ENCODE results near the gene HSFX2. TPM values are rescaled to one million over a fixed set of nuclear protein-coding genes. Genes with fewer than 3 reads are reported as not detected.

The HSFX2 gene
- total and polyA plus RNA-seq, 9 of the 15 experiments (the other 6 are each of a cell fraction or from before 2014, with no cell fraction given), result 0.10 to 0.18 (median 0.11) TPM; not detected in 6

DNA sequence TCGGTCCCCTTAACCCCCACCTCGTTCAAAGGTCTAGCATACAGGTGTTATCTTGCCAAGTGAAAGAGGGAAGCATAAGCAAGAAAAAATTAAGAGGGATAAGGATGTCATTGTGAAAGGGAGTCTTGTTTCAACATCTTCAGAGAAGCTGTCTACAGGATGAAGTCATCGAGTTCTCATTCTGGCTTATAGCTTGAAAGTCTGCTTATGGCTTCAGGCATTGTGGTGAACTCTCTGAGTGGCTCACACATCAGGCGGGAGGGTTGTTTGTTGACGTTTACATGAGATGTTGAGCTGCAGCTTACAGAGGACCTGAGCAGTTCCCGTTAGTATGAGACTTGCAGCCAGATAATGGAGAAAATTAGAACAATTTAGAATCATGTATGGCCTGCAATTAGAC, 24.4 kb downstream of the HSFX2 start:
- H2AFZ ChIP-seq (ENCODE audit: low read depth, low read length), result no peak overlapping the region
- H3K9ac ChIP-seq (ENCODE audit: insufficient read depth in 1 of 2, low read depth in 2 of 2, low read length in 2 of 2), result no peak overlapping the region
- DNase-seq (ENCODE audit: extremely low read depth in 1 of 4, low spot score in 3 of 4) (peak in 1 of 4 experiments; percentile 2), FAIRE-seq (no peak), ATAC-seq (no peak)
- no TSS peak for BruUV-seq (replicated peaks)
- H3K27ac ChIP-seq (ENCODE audit: extremely low read depth, low read depth, low read length), result no peak overlapping the region
- TF ChIP-seq CEBPB (tag; IDR thresholded peaks at IDR 0.05) (peak; percentile 18; the same call in 1 of the 2 replicates), ZNF347 (CRISPR knock-in tag; IDR thresholded peaks at IDR 0.05; ENCODE audit: low read depth) (no peak)
- ChIA-PET POLR2A (no interaction called here), CTCF (ENCODE audit: low intra/inter-chr PET ratio) (no interaction called here)
- H3K9me3 ChIP-seq (replicated peaks; ENCODE audit: control insufficient read depth, insufficient read depth, low read depth, low read length), result no peaks in the 10 kb centered on the region
- WGBS (ENCODE audit: insufficient coverage, low coverage, missing lambda C conversion rate), result 3% methylated on average over 5 of the region's 6 CpGs
- no peaks in the 10 kb centered on the region for H4K20me1 ChIP-seq (replicated peaks; ENCODE audit: control insufficient read depth, insufficient read depth, low read length)
- no peak overlapping the region for H3K4me2 ChIP-seq (ENCODE audit: insufficient read depth, low read length)
- 0 out of 5 replicates have a peak, but pooled peaks cover 0 to 4% of the 10 kb centered on the region in 2 experiments for H3K27me3 ChIP-seq (ENCODE audit: control insufficient read depth in 2 of 2, insufficient read depth in 2 of 2, low read length in 2 of 2)
- H3K4me1 ChIP-seq (replicated peaks in 1 of 2; ENCODE audit: control insufficient read depth in 2 of 2, insufficient read depth in 2 of 2, low read length in 2 of 2), result peaks cover 0 to 3% of the 10 kb centered on the region in 2 experiments; a peak in 2 of 5 replicates
- H3K79me2 ChIP-seq (ENCODE audit: control insufficient read depth, insufficient read depth, low read length), result no peaks in the 10 kb centered on the region
- H3K9me1 ChIP-seq (ENCODE audit: control insufficient read depth, insufficient read depth, low read length), result no peaks in the 10 kb centered on the region
- H3K36me3 ChIP-seq (ENCODE audit: control insufficient read depth, insufficient read depth, low read length), result no peaks in the 10 kb centered on the region
- in situ Hi-C loops (cut with MboI), result loop anchor here (10.0 kb wide), 1 partner anchor 56 kb away; no protein-coding TSS in a partner anchor
- H3K4me3 ChIP-seq, result no peak overlapping the region
- intact Hi-C loops (cut with micrococcal nuclease), result no loop called here

- H3K27ac ChIP-seq (ENCODE audit: extremely low read depth, low read depth, low read length), result no peak overlapping the region
- no peak overlapping the region for H3K4me2 ChIP-seq (ENCODE audit: insufficient read depth, low read length)
- no peaks in the 10 kb centered on the region for H3K79me2 ChIP-seq (ENCODE audit: control insufficient read depth, insufficient read depth, low read length)
- no peaks in the 10 kb centered on the region for H4K20me1 ChIP-seq (replicated peaks; ENCODE audit: control insufficient read depth, insufficient read depth, low read length)
- peaks cover 0 to 3% of the 10 kb centered on the region in 2 experiments; a peak in 2 of 5 replicates for H3K4me1 ChIP-seq (replicated peaks in 1 of 2; ENCODE audit: control insufficient read depth in 2 of 2, insufficient read depth in 2 of 2, low read length in 2 of 2)
- BruUV-seq (replicated peaks), result no TSS peak
- in situ Hi-C loops (cut with MboI) (loop anchor here (10.0 kb wide), 1 partner anchor 55 kb away; no protein-coding TSS in a partner anchor), intact Hi-C loops (cut with micrococcal nuclease) (no loop called here)
- H2AFZ ChIP-seq (ENCODE audit: low read depth, low read length), result no peak overlapping the region
- H3K27me3 ChIP-seq (ENCODE audit: control insufficient read depth in 2 of 2, insufficient read depth in 2 of 2, low read length in 2 of 2), result 0 out of 5 replicates have a peak, but pooled peaks cover 0 to 4% of the 10 kb centered on the region in 2 experiments
- ChIA-PET CTCF (ENCODE audit: low intra/inter-chr PET ratio) (no interaction called here), POLR2A (no interaction called here)
- H3K9me1 ChIP-seq (ENCODE audit: control insufficient read depth, insufficient read depth, low read length), result no peaks in the 10 kb centered on the region
- ATAC-seq (no peak), FAIRE-seq (no peak), DNase-seq (ENCODE audit: extremely low read depth in 1 of 4, low spot score in 3 of 4) (no peak)
- WGBS (ENCODE audit: insufficient coverage, low coverage, missing lambda C conversion rate), result 0% methylated on average over 2 of the region's 2 CpGs
- no peaks in the 10 kb centered on the region for H3K36me3 ChIP-seq (ENCODE audit: control insufficient read depth, insufficient read depth, low read length)
- H3K4me3 ChIP-seq, result no peak overlapping the region
- H3K9me3 ChIP-seq (replicated peaks; ENCODE audit: control insufficient read depth, insufficient read depth, low read depth, low read length), result no peaks in the 10 kb centered on the region
- H3K9ac ChIP-seq (ENCODE audit: insufficient read depth in 1 of 2, low read depth in 2 of 2, low read length in 2 of 2), result no peak overlapping the region
- TF ChIP-seq, protein P1, sequence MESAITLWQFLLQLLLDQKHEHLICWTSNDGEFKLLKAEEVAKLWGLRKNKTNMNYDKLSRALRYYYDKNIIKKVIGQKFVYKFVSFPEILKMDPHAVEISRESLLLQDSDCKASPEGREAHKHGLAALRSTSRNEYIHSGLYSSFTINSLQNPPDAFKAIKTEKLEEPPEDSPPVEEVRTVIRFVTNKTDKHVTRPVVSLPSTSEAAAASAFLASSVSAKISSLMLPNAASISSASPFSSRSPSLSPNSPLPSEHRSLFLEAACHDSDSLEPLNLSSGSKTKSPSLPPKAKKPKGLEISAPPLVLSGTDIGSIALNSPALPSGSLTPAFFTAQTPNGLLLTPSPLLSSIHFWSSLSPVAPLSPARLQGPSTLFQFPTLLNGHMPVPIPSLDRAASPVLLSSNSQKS (CRISPR knock-in tag; IDR thresholded peaks at IDR 0.05), result no peak
- TF ChIP-seq CLOCK (CRISPR knock-in tag; IDR thresholded peaks at IDR 0.05; ENCODE audit: borderline replicate concordance), result no peak
- TF ChIP-seq RBBP5 (IDR thresholded peaks at IDR 0.05; ENCODE audit: borderline replicate concordance, insufficient read depth, low read length, poor library complexity, severe bottlenecking), result no peak
- TF ChIP-seq, protein P2, sequence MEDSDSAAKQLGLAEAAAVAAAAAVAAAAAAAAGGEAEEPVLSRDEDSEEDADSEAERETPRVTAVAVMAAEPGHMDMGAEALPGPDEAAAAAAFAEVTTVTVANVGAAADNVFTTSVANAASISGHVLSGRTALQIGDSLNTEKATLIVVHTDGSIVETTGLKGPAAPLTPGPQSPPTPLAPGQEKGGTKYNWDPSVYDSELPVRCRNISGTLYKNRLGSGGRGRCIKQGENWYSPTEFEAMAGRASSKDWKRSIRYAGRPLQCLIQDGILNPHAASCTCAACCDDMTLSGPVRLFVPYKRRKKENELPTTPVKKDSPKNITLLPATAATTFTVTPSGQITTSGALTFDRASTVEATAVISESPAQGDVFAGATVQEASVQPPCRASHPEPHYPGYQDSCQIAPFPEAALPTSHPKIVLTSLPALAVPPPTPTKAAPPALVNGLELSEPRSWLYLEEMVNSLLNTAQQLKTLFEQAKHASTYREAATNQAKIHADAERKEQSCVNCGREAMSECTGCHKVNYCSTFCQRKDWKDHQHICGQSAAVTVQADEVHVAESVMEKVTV (CRISPR knock-in tag; IDR thresholded peaks at IDR 0.05), result no peak
These were observed 25.3 kb downstream of the HSFX2 start for GRCh38 chrX:149569770-149570169.
